Heart right ventricle (tissue), 16 donors: ENCODE results near the gene CLEC10A. TPM values are rescaled to one million over a fixed set of nuclear protein-coding genes. Genes with fewer than 3 reads are reported as not detected.

Experiments used
- ATAC-seq, 8 donors: fragments of 200-7000 bp; cut with Tn5 transposase; one replicate each; pipeline ENCODE4 v1.9.1; 2020; ENCODE audit warnings: mild to moderate bottlenecking in 8 of 8, moderate library complexity in 8 of 8, moderate number of reproducible peaks in 1 of 8
- DNase-seq, 2 donors: peaks; one replicate each; pipeline ENCODE4 v3.0.0-alpha.2; 2020
- H3K27ac ChIP-seq, 10 donors: fragments of 200-600 bp; sonication (generic) in 2 of 10; one replicate each; pipeline versions ENCODE4 v1.5.0 to v1.8.0; 2020 to 2022; ENCODE audit warnings: mild to moderate bottlenecking in 3 of 10
- H3K27me3 ChIP-seq, 7 donors: fragments of 200-600 bp; one replicate each; pipeline ENCODE4 v1.8.0; 2021 to 2022; ENCODE audit warnings: mild to moderate bottlenecking in 2 of 7
- H3K36me3 ChIP-seq, 9 donors: fragments of 200-600 bp; sonication (generic) in 1 of 9; one replicate each; pipeline versions ENCODE4 v1.5.0 to v1.8.0; 2020 to 2022; ENCODE audit warnings: mild to moderate bottlenecking in 2 of 9
- H3K4me1 ChIP-seq, 9 donors: fragments of 200-600 bp; sonication (generic) in 1 of 9; one replicate each; pipeline versions ENCODE4 v1.5.0 to v1.8.0; 2020 to 2022; ENCODE audit warnings: mild to moderate bottlenecking in 4 of 9
- H3K4me3 ChIP-seq, 10 donors: fragments of 200-600 bp; sonication (generic) in 2 of 10; one replicate each; pipeline versions ENCODE4 v1.5.0 to v1.8.0; 2020 to 2022; ENCODE audit warnings: mild to moderate bottlenecking in 7 of 10, moderate library complexity in 2 of 10
- H3K9me3 ChIP-seq, 11 donors: fragments of 200-600 bp in 10 of 11; sonication (generic) in 2 of 11; one replicate each; pipeline versions ENCODE4 v1.5.0 to v1.8.0; 2013 to 2022; ENCODE audit warnings: mild to moderate bottlenecking in 2 of 11, control low read depth in 1 of 11, moderate library complexity in 1 of 11
- CTCF ChIP-seq, 9 donors: fragments of 200-600 bp; sonication (generic) in 2 of 9; IDR thresholded peaks; one replicate each; pipeline versions ENCODE4 v1.5.0 to v1.8.0; 2021 to 2022; ENCODE audit warnings: antibody characterized with exemption in 9 of 9, mild to moderate bottlenecking in 5 of 9, moderate library complexity in 1 of 9
- WGBS, 2 donors: extraction: QIAGEN DNeasy Blood & Tissue Kit; methylation state at CpG; one replicate each; pipeline ENCODE4 v1.1.7; 2013; ENCODE audit warnings: inconsistent platforms in 1 of 2; 5-methylcytosine and 5-hydroxymethylcytosine counted together
- intact Hi-C, 10 donors: fragments of 100-400 bp; cut with DNase I; formaldehyde crosslinking; loops; one replicate each; pipeline versions ENCODE4 v1.11.1 to v1.14.2; 2022
- polyA plus RNA-seq, 2 donors: library from polyadenylated mRNA; stranded (reverse); fragments of 200-250 nt; gene quantifications; one replicate each; pipeline ENCODE4 v1.2.3, GENCODE V29; 2013
- total RNA-seq, 10 donors: library from RNA; stranded (reverse); fragmentation: NEBNext Ultra II Directional in 3 of 10; extraction: Animal tissue kit (Norgen Biotek cat#: 25700) in 3 of 10; gene quantifications; one replicate each; pipeline versions ENCODE4 v1.2.1 to v1.2.4, GENCODE V29; 2021 to 2023
- donor health status: Arrhythmogenic right ventricular cardiomyopathy.
- donor health status: ischemic (EF 13 %, LVEDD 7.1; RV severe dilation, severe dysfunction).
- donor health status: healthy with polysubstance abuse.
- donor health status: DM: no; HTN: yes; CAD: no.
- donor health status: DM: no; HTN: no; CAD: no.
- donor health status: ischemic (EF 25% LVEDD 6.9; RV normal size, moderate dysfunction).
- donor health status: ischemic (EF 25% LVEDD 5.7; RV mildly dilated, moderate dysfunction).
- donor health status: healthy.
- donor health status: DM: yes; HTN: yes; CAD: no.
- donor health status: Ischemic cardiomyopathy.
- donor health status: ischemic (EF 35%, LVEDD 5.7; RV mildly dilated, moderate dysfunction).
- donor health status: nonischemic (EF 11% LVEDD 7.7; RV severe dilation, severe dysfunction).
- donor health status: DM: yes; HTN: yes; CAD: no.
- donor health status: PGD.
- donor health status: ischemic (EF 29% LVEDD 5.4; RV normal size, mild dysfunction).
- donor health status: nonischemic (EF 23%, LVEDD 6.1; RV moderate dilation, normal function).

The CLEC10A gene
- total and polyA plus RNA-seq, 12 donors: 1.4 to 26.3 (median 2.3) TPM

- H3K4me1 ChIP-seq: peaks cover 9 to 44% (median 37%) of the 10 kb centered on the region in 9 donors
- intact Hi-C loops: loop anchor here in 6 of 10 donors (1.0 to 10.0 kb wide), 5 partner anchors 91 to 259 kb away; partner anchors contain the start of genes YBX2 (in 2 of the 6) and EIF5A (in 1 of the 6)
- H3K27me3 ChIP-seq: peaks cover 5 to 63% (median 33%) of the 10 kb centered on the region in 7 donors
- H3K36me3 ChIP-seq: no peaks in the 10 kb centered on the region
- no peaks in the 10 kb centered on the region for H3K9me3 ChIP-seq
- H3K27ac ChIP-seq: no peak overlapping the region
- 24 to 31% methylated on average over 5 of the region's 5 CpGs for WGBS, 2 donors
- DNase-seq (no peak), ATAC-seq (peak in 4 of 8 donors; percentile 26 to 47 (median 36))
- TF ChIP-seq CTCF (IDR thresholded peaks at IDR 0.05): peak; percentile 52 to 89 (median 84)
- peak overlapping the region in 4 of 10 donors; percentile 25 to 37 (median 31) for H3K4me3 ChIP-seq
Measured at GRCh38 chr17:7045492-7046126, 34.4 kb downstream of the CLEC10A start.

GRCh38 chr17:7043497-7044198, 36.4 kb downstream of the CLEC10A start, which contains the start of gene SLC16A11:
Gene SLC16A11 (minus strand): TSS chr17:7044092. CDS start chr17:7043513, 579 bp downstream.
- peak; percentile 39 to 60 (median 54) for ATAC-seq
- 2 to 3% methylated on average over 56 to 58 of the region's 58 CpGs for WGBS, 2 donors
- Histone ChIP-seq H3K27me3 (peaks cover 5 to 59% (median 29%) of the 10 kb centered on the region in 7 donors), H3K4me1 (peaks cover 9 to 44% (median 37%) of the 10 kb centered on the region in 9 donors), H3K36me3 (no peaks in the 10 kb centered on the region), H3K4me3 (peak within 1 kb of the TSS; percentile 40 to 63 (median 55)), H3K9me3 (no peaks in the 10 kb centered on the region), H3K27ac (peak within 1 kb of the TSS in 8 of 10 donors; percentile 42 to 72 (median 66))
- no peak for TF ChIP-seq CTCF (IDR thresholded peaks at IDR 0.05)
- intact Hi-C loops: loop anchor here in 3 of 10 donors (10.0 kb wide), 2 partner anchors 251 to 261 kb away; partner anchors contain the start of genes YBX2 (in 2 of the 3) and EIF5A (in 1 of the 3)
- DNase-seq: peak in 1 of 2 donors; percentile 59

GRCh38 chr17:7043182-7043496, 36.9 kb downstream of the CLEC10A start:
- H3K9me3 ChIP-seq: no peaks in the 10 kb centered on the region
- H3K4me3 ChIP-seq: peak overlapping the region; percentile 40 to 63 (median 55)
- intact Hi-C loops: loop anchor here in 3 of 10 donors (10.0 kb wide), 2 partner anchors 252 to 262 kb away; partner anchors contain the start of genes YBX2 (in 2 of the 3) and EIF5A (in 1 of the 3)
- DNase-seq (no peak), ATAC-seq (peak; percentile 7 to 66 (median 44))
- WGBS, 2 donors: 1 to 5% methylated on average over 21 of the region's 21 CpGs
- H3K36me3 ChIP-seq: no peaks in the 10 kb centered on the region
- TF ChIP-seq CTCF (IDR thresholded peaks at IDR 0.05): no peak
- H3K4me1 ChIP-seq: peaks cover 9 to 44% (median 37%) of the 10 kb centered on the region in 9 donors
- peak overlapping the region in 8 of 10 donors; percentile 42 to 72 (median 66) for H3K27ac ChIP-seq
- peaks cover 5 to 54% (median 29%) of the 10 kb centered on the region in 7 donors for H3K27me3 ChIP-seq
